PC-9 (cell line): ENCODE measurements around the gene DUS1L.

ENCODE experiments used
- CTCF ChIP-seq: fragments of 200-600 bp; sonication (generic); conservative IDR thresholded peaks from 2 replicates; pipeline ENCODE4 v1.6.1; 2017; ENCODE audit warnings: mixed run types, antibody characterized with exemption, mild to moderate bottlenecking, moderate library complexity
- EZH2 ChIP-seq: fragments of 200-600 bp; sonication (generic); IDR thresholded peaks from 2 replicates; pipeline ENCODE4 v1.8.0; 2017; ENCODE audit warnings: antibody characterized with exemption, low read depth

GRCh38 chr17:82034371-82035011 is 31.1 kb downstream of the DUS1L start:
- TF ChIP-seq CTCF (no peak), EZH2 (no peak)
